Common myeloid progenitor, CD34-positive (primary cell): ENCODE measurements around the gene HHIPL1.

ENCODE experiments used
- CTCF ChIA-PET: fragments of 350-600 bp; sonication (Branson Sonifier 250); formaldehyde crosslinking; loops from one replicate; lab custom pipeline; 2021; ENCODE audit warnings: antibody characterized with exemption; lab: Charles Lee
- POLR2A ChIA-PET: fragments of 350-600 bp; sonication (Branson Sonifier 250); formaldehyde crosslinking; loops from one replicate; lab custom pipeline; 2021; ENCODE audit warnings: antibody characterized with exemption; lab: Charles Lee
- DNase-seq, 3 donors: peaks; one replicate each; pipeline versions ENCODE4 v3.0.0 to v3.0.0-alpha.2; 2013
- H3K27ac ChIP-seq, 2 experiments: 1 replicate in 1 of 2; 2 replicates in 1 of 2; pipeline ENCODE4 v1.7.0; 2013; ENCODE audit warnings: inconsistent platforms in 2 of 2, low read length in 2 of 2, mild to moderate bottlenecking in 2 of 2, low read depth in 1 of 2, moderate library complexity in 1 of 2; ENCODE audit not compliant: severe bottlenecking in 2 of 2, insufficient read depth in 1 of 2, poor library complexity in 1 of 2
- H3K27me3 ChIP-seq, 5 experiments: replicated peaks in 2 of 5; 1 replicate in 3 of 5; 2 replicates in 2 of 5; pipeline versions ENCODE4 v1.6.1 to v1.7.0; 2013; ENCODE audit warnings: low read length in 4 of 5, mild to moderate bottlenecking in 2 of 5, moderate library complexity in 2 of 5, inconsistent platforms in 1 of 5; ENCODE audit not compliant: insufficient read depth in 5 of 5, control insufficient read depth in 4 of 5
- H3K36me3 ChIP-seq, 4 experiments: 1 replicate in 2 of 4; 2 replicates in 2 of 4; pipeline versions ENCODE4 v1.6.1 to v1.7.0; 2013; ENCODE audit warnings: low read length in 3 of 4, control low read depth in 1 of 4, mild to moderate bottlenecking in 1 of 4; ENCODE audit not compliant: control insufficient read depth in 4 of 4, insufficient read depth in 4 of 4
- H3K4me1 ChIP-seq, 4 experiments: 1 replicate in 3 of 4; 2 replicates in 1 of 4; pipeline versions ENCODE4 v1.6.1 to v1.7.1; 2013; ENCODE audit warnings: low read length in 3 of 4, mild to moderate bottlenecking in 3 of 4, control low read depth in 1 of 4, inconsistent platforms in 1 of 4, moderate library complexity in 1 of 4; ENCODE audit not compliant: control insufficient read depth in 4 of 4, insufficient read depth in 4 of 4; ENCODE audit errors: control extremely low read depth in 1 of 4
- H3K4me3 ChIP-seq, 7 experiments: 1 replicate in 4 of 7; 2 replicates in 3 of 7; pipeline versions ENCODE4 v1.5.1 to v1.7.0; 2013; ENCODE audit warnings: mild to moderate bottlenecking in 7 of 7, low read length in 6 of 7, moderate library complexity in 6 of 7, inconsistent platforms in 2 of 7, low read depth in 2 of 7, control low read depth in 1 of 7; ENCODE audit not compliant: insufficient read depth in 4 of 7, control insufficient read depth in 1 of 7; ENCODE audit errors: extremely low read depth in 1 of 7
- H3K9me3 ChIP-seq, 5 experiments: 1 replicate in 4 of 5; 2 replicates in 1 of 5; pipeline versions ENCODE4 v1.6.1 to v1.7.1; 2013; ENCODE audit warnings: low read length in 4 of 5, mild to moderate bottlenecking in 2 of 5, inconsistent platforms in 1 of 5, low read depth in 1 of 5, moderate library complexity in 1 of 5; ENCODE audit not compliant: control insufficient read depth in 4 of 5, insufficient read depth in 2 of 5; ENCODE audit errors: control extremely low read depth in 1 of 5
- WGBS: methylation state at CpG from one replicate; pipeline ENCODE4 v1.1.5; 2013; ENCODE audit not compliant: insufficient coverage; 5-methylcytosine and 5-hydroxymethylcytosine counted together

Gene HHIPL1

DNA sequence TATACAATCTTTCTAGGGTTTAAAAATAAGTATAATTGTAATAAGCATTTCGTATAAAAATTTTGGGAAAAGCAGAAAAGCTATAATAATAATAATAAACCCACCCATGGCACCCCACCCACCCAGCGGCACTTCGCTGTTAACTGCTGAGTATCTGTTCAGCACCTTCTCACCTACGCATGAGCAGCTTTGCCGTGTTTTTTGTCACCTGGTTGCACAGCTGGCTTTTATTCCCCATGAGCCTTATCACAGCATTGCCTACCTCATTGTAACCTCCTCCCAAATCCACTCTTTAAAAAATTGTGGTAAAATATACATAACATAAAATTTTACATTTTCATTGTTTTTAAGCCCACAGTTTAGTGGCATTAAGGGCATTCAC, 73.9 kb downstream of the HHIPL1 start:
- WGBS, result 100% methylated on average over 3 of the region's 5 CpGs
- Histone ChIP-seq H3K4me3 (no peak overlapping the region), H3K4me1 (no peaks in the 10 kb centered on the region), H3K27ac (no peak overlapping the region), H3K36me3 (no peaks in the 10 kb centered on the region), H3K9me3 (no peaks in the 10 kb centered on the region), H3K27me3 (peaks cover 0 to 67% (median 14%) of the 10 kb centered on the region in 5 experiments)
- POLR2A ChIA-PET, result no interaction called here
- no peak for DNase-seq
- CTCF ChIA-PET, result interaction anchor here (1.3 kb wide), 1 partner anchor 11 kb away, joined by 3 read pairs; no protein-coding TSS in a partner anchor

DNA sequence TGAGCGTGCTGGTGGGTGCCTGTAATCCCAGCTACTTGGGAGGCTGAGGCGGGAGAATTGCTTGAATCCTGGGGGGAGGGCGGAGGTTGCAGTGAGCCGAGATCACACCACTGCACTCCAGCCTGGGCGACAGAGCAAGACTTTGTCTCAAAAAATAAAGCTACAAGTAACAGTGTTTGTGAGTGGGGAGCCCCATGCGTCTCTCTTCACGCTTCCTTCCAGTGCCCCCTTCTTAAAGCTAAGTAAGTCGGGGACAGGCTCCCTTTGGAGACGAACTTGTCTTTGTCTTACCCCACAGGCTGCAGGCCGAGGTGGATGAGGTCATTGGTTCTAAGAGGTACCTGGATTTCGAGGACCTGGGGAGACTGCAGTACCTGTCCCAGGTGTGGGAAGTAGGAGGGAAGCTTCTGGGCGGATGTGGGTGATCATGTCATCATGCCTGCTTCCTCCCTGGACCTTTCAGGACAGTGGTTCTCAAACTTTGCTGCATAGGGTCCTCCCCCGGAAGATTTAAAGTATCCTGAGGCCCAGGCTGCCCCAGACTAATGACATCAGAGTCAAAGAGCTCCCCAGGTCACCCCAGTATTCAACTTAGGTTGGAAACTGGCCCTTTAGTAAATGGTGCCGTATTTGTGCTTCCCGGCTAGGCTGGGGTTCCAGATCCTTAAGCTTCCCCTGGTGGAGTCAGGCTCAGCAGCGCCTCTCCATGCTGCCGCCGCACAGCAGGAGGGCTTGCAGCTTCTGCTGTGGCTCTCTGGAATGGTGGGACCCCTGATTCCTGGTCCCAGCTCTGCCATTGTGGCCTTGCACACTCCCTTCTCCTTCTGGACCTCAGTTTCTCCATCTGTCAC, 76.2 kb downstream of the HHIPL1 start:
- DNase-seq, result no peak
- Histone ChIP-seq H3K4me3 (no peak overlapping the region), H3K27ac (no peak overlapping the region), H3K36me3 (no peaks in the 10 kb centered on the region), H3K4me1 (no peaks in the 10 kb centered on the region), H3K9me3 (no peaks in the 10 kb centered on the region), H3K27me3 (peaks cover 0 to 69% (median 17%) of the 10 kb centered on the region in 5 experiments)
- WGBS, result 98% methylated on average over 16 of the region's 18 CpGs
- CTCF ChIA-PET, result interaction anchor here (1.1 kb wide), 1 partner anchor 165 kb away, joined by 3 read pairs; no protein-coding TSS in a partner anchor
- POLR2A ChIA-PET, result no interaction called here

DNA sequence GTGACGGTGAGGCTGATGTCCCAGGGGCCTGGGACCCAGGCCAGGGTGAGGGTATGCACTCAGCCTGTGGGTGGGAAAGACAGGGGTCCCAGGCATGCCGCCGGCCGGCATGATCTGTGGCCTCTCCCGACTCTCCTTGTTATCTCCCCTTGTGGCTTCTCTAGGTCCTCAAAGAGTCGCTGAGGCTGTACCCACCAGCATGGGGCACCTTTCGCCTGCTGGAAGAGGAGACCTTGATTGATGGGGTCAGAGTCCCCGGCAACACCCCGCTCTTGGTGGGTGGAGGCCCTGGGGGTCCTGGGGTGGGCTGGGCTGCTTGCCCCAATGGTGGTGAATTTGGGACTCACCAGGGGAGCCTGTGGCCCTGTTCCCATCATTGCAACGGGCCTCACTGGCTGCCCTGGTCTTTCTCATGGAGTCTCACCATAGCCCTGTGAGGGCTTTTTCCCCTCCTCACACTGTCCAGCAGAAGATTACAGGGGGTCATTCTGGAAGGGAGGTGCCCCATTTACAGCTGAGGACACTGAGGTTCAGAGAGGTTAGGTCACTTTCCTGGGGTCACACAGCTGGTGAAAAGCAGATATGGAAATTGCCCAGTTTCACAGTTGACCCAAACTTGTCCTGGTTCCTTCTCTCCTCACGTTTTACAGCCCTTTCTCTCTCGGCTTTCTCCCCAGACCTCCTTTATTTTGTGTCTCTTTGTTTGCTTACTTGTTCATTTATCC, 77.0 kb downstream of the HHIPL1 start:
- H3K36me3 ChIP-seq, result no peaks in the 10 kb centered on the region
- H3K27ac ChIP-seq, result no peak overlapping the region
- ChIA-PET CTCF (no interaction called here), POLR2A (no interaction called here)
- peaks cover 0 to 69% (median 12%) of the 10 kb centered on the region in 5 experiments for H3K27me3 ChIP-seq
- DNase-seq, result no peak
- H3K4me3 ChIP-seq, result no peak overlapping the region
- H3K4me1 ChIP-seq, result no peaks in the 10 kb centered on the region
- H3K9me3 ChIP-seq, result no peaks in the 10 kb centered on the region
- WGBS, result 92% methylated on average over 11 of the region's 12 CpGs

DNA sequence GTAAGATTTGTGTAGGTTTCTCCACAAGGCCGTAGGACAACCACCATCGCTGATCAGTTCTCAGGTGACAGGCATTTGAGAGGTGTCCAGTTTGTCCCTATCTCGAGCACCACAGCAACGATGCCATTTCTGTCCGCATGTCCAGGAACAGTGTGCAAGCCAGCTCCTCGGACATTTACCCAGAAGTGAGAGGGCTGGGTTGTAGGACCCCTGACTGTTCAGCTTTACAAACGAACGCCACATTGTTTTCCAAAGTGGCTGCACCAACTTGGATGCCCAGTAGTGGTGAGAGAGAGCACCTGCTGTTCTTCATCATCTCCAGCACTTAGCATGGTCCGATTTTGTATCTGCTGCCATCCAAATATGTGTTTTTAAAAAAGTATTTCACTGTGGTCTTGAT, 77.8 kb downstream of the HHIPL1 start:
- H3K36me3 ChIP-seq, result no peaks in the 10 kb centered on the region
- peaks cover 0 to 69% (median 15%) of the 10 kb centered on the region in 5 experiments for H3K27me3 ChIP-seq
- ChIA-PET POLR2A (no interaction called here), CTCF (no interaction called here)
- no peaks in the 10 kb centered on the region for H3K4me1 ChIP-seq
- no peak overlapping the region for H3K27ac ChIP-seq
- WGBS, result 98% methylated on average over 8 of the region's 9 CpGs
- DNase-seq, result no peak
- H3K4me3 ChIP-seq, result no peak overlapping the region
- no peaks in the 10 kb centered on the region for H3K9me3 ChIP-seq

DNA sequence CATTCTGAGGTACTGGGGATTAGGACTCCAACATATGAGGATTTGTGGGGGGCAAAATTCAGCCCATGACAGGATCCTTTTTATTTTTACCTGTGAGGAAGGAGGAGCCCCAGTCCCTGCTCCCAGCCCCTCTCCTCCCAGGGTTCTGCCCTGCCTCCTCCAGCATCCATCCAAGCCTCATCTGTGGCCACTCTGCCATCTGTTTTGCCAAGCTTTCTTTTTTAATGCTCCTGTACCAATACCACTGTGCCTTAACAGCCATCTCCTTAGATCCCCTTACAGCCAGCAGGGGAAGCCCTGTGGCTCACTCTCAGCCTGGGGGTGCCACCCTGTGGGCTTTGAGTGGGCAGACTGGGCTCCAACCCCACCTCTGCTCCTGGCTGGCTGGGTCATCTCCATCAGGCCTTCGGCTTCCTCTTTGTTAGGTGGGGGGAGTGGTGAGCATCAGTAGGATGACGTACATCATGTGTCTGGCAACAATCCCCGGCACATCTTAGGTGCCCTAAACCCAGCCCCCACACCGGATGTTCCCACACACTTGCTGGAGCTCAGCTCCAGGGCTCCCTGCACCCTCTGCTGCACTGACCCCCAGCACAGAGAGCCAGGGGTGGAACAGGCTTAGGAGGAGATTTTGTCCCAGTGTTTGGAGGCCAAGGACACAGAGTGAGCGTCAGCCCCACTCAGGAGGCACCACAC, 79.4 kb downstream of the HHIPL1 start:
- CTCF ChIA-PET, result no interaction called here
- 42% methylated on average over 2 of the region's 5 CpGs for WGBS
- H3K27me3 ChIP-seq, result peaks cover 0 to 77% (median 12%) of the 10 kb centered on the region in 5 experiments

DNA sequence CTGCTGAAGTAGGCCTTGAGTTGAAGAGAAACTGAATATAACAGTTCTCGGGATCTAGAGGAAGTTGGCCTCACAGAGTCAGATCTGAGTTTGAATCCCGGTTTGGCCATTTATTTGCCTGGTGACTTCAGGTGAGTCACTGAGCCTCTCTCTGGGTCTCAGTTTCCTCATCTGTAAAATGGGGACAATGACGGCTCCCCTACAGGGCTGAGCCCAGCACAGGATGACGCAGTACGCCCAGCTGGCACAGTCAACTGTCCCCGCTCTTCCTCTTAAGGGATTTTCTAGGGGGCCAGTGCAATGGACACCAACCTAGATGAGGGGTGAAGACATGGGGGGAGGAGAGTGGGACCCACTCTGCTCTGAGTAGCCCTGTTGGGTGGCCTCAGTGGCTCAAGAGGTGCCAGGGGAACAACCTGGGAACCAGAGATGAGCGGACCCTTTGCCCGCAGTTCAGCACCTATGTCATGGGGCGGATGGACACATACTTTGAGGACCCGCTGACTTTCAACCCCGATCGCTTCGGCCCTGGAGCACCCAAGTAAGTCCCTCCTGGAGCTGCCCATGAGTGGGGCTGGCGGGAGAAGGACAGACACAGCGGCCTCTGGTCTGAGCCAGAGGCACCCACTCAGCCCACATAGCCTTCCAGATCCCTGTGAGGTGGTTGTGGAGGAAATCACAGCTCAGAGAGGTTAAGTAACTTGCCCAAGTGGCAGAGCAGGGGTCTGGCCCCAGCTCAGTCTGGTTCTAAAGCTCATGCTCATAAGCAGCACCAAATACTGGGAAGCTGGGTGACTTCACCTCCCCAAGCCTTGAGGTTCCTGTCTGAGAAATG, 80.2 kb downstream of the HHIPL1 start:
- H3K9me3 ChIP-seq, result no peaks in the 10 kb centered on the region
- H3K36me3 ChIP-seq, result no peaks in the 10 kb centered on the region
- ChIA-PET POLR2A (no interaction called here), CTCF (no interaction called here)
- 98% methylated on average over 13 of the region's 15 CpGs for WGBS
- no peak overlapping the region for H3K4me3 ChIP-seq
- H3K27ac ChIP-seq, result no peak overlapping the region
- no peak for DNase-seq
- H3K27me3 ChIP-seq, result peaks cover 0 to 80% (median 12%) of the 10 kb centered on the region in 5 experiments
- peaks cover 0 to 2% (median 1%) of the 10 kb centered on the region in 4 experiments for H3K4me1 ChIP-seq

More for the DNA sequence above, 79.4 kb downstream of the HHIPL1 start:
- no peaks in the 10 kb centered on the region for H3K36me3 ChIP-seq
- no peaks in the 10 kb centered on the region for H3K4me1 ChIP-seq
- no peak overlapping the region for H3K27ac ChIP-seq
- DNase-seq, result no peak
- H3K4me3 ChIP-seq, result no peak overlapping the region
- POLR2A ChIA-PET, result no interaction called here
- no peaks in the 10 kb centered on the region for H3K9me3 ChIP-seq
